Trophoblast cell (in vitro differentiated cells and primary cell): Measurements from ENCODE around the gene APOH. TPM values are rescaled to one million over a fixed set of nuclear protein-coding genes. Genes with fewer than 3 reads are reported as not detected.

Experiments
- DNase-seq, 2 donors: peaks; one replicate each; pipeline ENCODE4 v3.0.0-alpha.2; 2016
- H2AFZ ChIP-seq: 2 replicates; pipeline ENCODE4 v1.6.1; 2013; ENCODE audit warnings: low read length, moderate library complexity, mild to moderate bottlenecking; ENCODE audit not compliant: insufficient read depth, poor library complexity
- H2AK5ac ChIP-seq: 2 replicates; pipeline ENCODE4 v1.6.1; 2013; ENCODE audit warnings: mild to moderate bottlenecking, low read length
- H2BK120ac ChIP-seq: 2 replicates; pipeline ENCODE4 v1.6.1; 2013; ENCODE audit warnings: low read length, mild to moderate bottlenecking, moderate library complexity; ENCODE audit not compliant: insufficient read depth, poor library complexity
- H2BK12ac ChIP-seq: 2 replicates; pipeline ENCODE4 v1.6.1; 2013; ENCODE audit warnings: mild to moderate bottlenecking, low read length, moderate library complexity
- H2BK5ac ChIP-seq: 2 replicates; pipeline ENCODE4 v1.6.1; 2013; ENCODE audit warnings: low read length, low read depth, moderate library complexity, mild to moderate bottlenecking; ENCODE audit not compliant: poor library complexity
- H3K14ac ChIP-seq: 2 replicates; pipeline ENCODE4 v1.6.1; 2013; ENCODE audit warnings: mild to moderate bottlenecking, low read length
- H3K18ac ChIP-seq: 2 replicates; pipeline ENCODE4 v1.6.1; 2013; ENCODE audit warnings: mild to moderate bottlenecking, low read length
- H3K23ac ChIP-seq: 2 replicates; pipeline ENCODE4 v1.6.1; 2013; ENCODE audit warnings: low read length
- H3K27ac ChIP-seq: 2 replicates; pipeline ENCODE4 v1.5.1; 2013; ENCODE audit warnings: low read depth, mild to moderate bottlenecking, inconsistent platforms, low read length, moderate library complexity
- H3K27me3 ChIP-seq: 2 replicates; pipeline ENCODE4 v1.6.1; 2013; ENCODE audit warnings: inconsistent platforms, mild to moderate bottlenecking, low read length, moderate library complexity; ENCODE audit not compliant: insufficient read depth
- H3K36me3 ChIP-seq, 2 experiments: 1 replicate in 1 of 2; 2 replicates in 1 of 2; pipeline ENCODE4 v1.6.1; 2013; ENCODE audit warnings: low read length in 2 of 2, mild to moderate bottlenecking in 2 of 2, moderate library complexity in 1 of 2; ENCODE audit not compliant: insufficient read depth in 2 of 2, control insufficient read depth in 1 of 2
- H3K4ac ChIP-seq: 2 replicates; pipeline ENCODE4 v1.6.1; 2013; ENCODE audit warnings: low read depth, mild to moderate bottlenecking, low read length, moderate library complexity
- H3K4me1 ChIP-seq, 2 experiments: 1 replicate in 1 of 2; 2 replicates in 1 of 2; pipeline ENCODE4 v1.6.1; 2013; ENCODE audit warnings: low read length in 2 of 2, mild to moderate bottlenecking in 2 of 2, moderate library complexity in 1 of 2; ENCODE audit not compliant: insufficient read depth in 2 of 2, control insufficient read depth in 1 of 2
- H3K4me2 ChIP-seq: 2 replicates; pipeline ENCODE4 v1.6.1; 2013; ENCODE audit warnings: inconsistent platforms, mild to moderate bottlenecking, low read length, moderate library complexity
- H3K4me3 ChIP-seq: 2 replicates; pipeline ENCODE4 v1.5.1; 2013; ENCODE audit warnings: mild to moderate bottlenecking, low read depth, low read length, inconsistent platforms
- H3K79me1 ChIP-seq: one replicate; pipeline ENCODE4 v1.6.1; 2013; ENCODE audit warnings: low read length
- H3K79me2 ChIP-seq: 2 replicates; pipeline ENCODE4 v1.6.1; 2013; ENCODE audit warnings: low read length, mild to moderate bottlenecking; ENCODE audit not compliant: control insufficient read depth, insufficient read depth, poor library complexity
- H3K9ac ChIP-seq: 2 replicates; pipeline ENCODE4 v1.6.1; 2013; ENCODE audit warnings: mild to moderate bottlenecking, low read length
- H3K9me3 ChIP-seq: 2 replicates; pipeline ENCODE4 v1.6.1; 2013; ENCODE audit warnings: low read depth, mild to moderate bottlenecking, control low read depth, inconsistent platforms, low read length; ENCODE audit not compliant: insufficient read depth
- H4K12ac ChIP-seq: 2 replicates; pipeline ENCODE4 v1.6.1; 2013; ENCODE audit warnings: low read depth, mild to moderate bottlenecking, low read length, moderate library complexity
- H4K8ac ChIP-seq: 2 replicates; pipeline ENCODE4 v1.6.1; 2013; ENCODE audit warnings: low read depth, mild to moderate bottlenecking, low read length, moderate library complexity
- H4K91ac ChIP-seq: one replicate; pipeline ENCODE4 v1.6.1; 2013; ENCODE audit warnings: low read depth, mild to moderate bottlenecking, low read length, moderate library complexity
- WGBS: extraction: QIAGEN DNeasy Blood & Tissue Kit; methylation state at CpG from one replicate; pipeline ENCODE4 v1.1.7; 2013; ENCODE audit warnings: missing lambda C conversion rate; ENCODE audit not compliant: insufficient read length, insufficient coverage; ENCODE audit errors: extremely low coverage; 5-methylcytosine and 5-hydroxymethylcytosine counted together
- polyA plus RNA-seq: library from polyadenylated mRNA; stranded (reverse); fragments of 200-250 nt; gene quantifications from 2 replicates; pipeline ENCODE4 v1.2.3, GENCODE V29; 2013

APOH gene
- not detected in 2 replicates for polyA plus RNA-seq

GRCh38 chr17:66228887-66229782, at the start of gene APOH:
APOH (minus strand) TSS chr17:66229415; CDS start chr17:66229379, 36 bp downstream.
- H3K79me1 ChIP-seq: no peaks in the 10 kb centered on the region
- no peak within 1 kb of the TSS for H4K12ac ChIP-seq
- no peak within 1 kb of the TSS for H3K4ac ChIP-seq
- no peak within 1 kb of the TSS for H2BK120ac ChIP-seq
- no peaks in the 10 kb centered on the region for H3K4me1 ChIP-seq
- no peaks in the 10 kb centered on the region for H3K79me2 ChIP-seq
- no peak within 1 kb of the TSS for H3K14ac ChIP-seq
- H3K36me3 ChIP-seq: no peaks in the 10 kb centered on the region
- no peak for DNase-seq
- no peak within 1 kb of the TSS for H3K27ac ChIP-seq
- no peak within 1 kb of the TSS for H2BK5ac ChIP-seq
- H3K9ac ChIP-seq: no peak within 1 kb of the TSS
- no peaks in the 10 kb centered on the region for H3K27me3 ChIP-seq
- no CpG with 5 or more reads among the region's 20 CpGs for whole genome bisulfite sequencing
- no peak within 1 kb of the TSS for H3K23ac ChIP-seq
- no peak within 1 kb of the TSS for H2BK12ac ChIP-seq
- no peak within 1 kb of the TSS for H3K18ac ChIP-seq
- H3K4me2 ChIP-seq: no peak within 1 kb of the TSS
- H4K91ac ChIP-seq: no peak within 1 kb of the TSS
- H2AFZ ChIP-seq: no peak within 1 kb of the TSS
- no peak within 1 kb of the TSS for H2AK5ac ChIP-seq
- H3K9me3 ChIP-seq: no peaks in the 10 kb centered on the region
- H4K8ac ChIP-seq: no peak within 1 kb of the TSS
- no peak within 1 kb of the TSS for H3K4me3 ChIP-seq

- Histone ChIP-seq H3K27ac (no peak overlapping the region), H2AK5ac (no peak overlapping the region), H2BK5ac (no peak overlapping the region), H2BK120ac (no peak overlapping the region), H3K18ac (no peak overlapping the region), H3K79me2 (no peaks in the 10 kb centered on the region), H3K4me3 (no peak overlapping the region), H3K79me1 (no peaks in the 10 kb centered on the region), H3K9ac (no peak overlapping the region), H2BK12ac (no peak overlapping the region), H3K4ac (no peak overlapping the region), H3K27me3 (no peaks in the 10 kb centered on the region), H4K8ac (no peak overlapping the region), H3K23ac (no peak overlapping the region), H3K4me1 (no peaks in the 10 kb centered on the region), H2AFZ (no peak overlapping the region), H3K36me3 (no peaks in the 10 kb centered on the region), H3K4me2 (no peak overlapping the region), H4K91ac (no peak overlapping the region), H3K14ac (no peak overlapping the region), H4K12ac (no peak overlapping the region), H3K9me3 (no peaks in the 10 kb centered on the region)
- no peak for DNase-seq
- WGBS: no CpG with 5 or more reads among the region's 2 CpGs
Measured at GRCh38 chr17:66277191-66277590, 48.0 kb upstream of the APOH start.

- H3K36me3 ChIP-seq: no peaks in the 10 kb centered on the region
- no peak overlapping the region for H3K4me3 ChIP-seq
- H3K9ac ChIP-seq: no peak overlapping the region
- H2BK120ac ChIP-seq: no peak overlapping the region
- H3K79me1 ChIP-seq: no peaks in the 10 kb centered on the region
- no peak overlapping the region for H2AK5ac ChIP-seq
- H3K18ac ChIP-seq: no peak overlapping the region
- no peaks in the 10 kb centered on the region for H3K27me3 ChIP-seq
- no peaks in the 10 kb centered on the region for H3K9me3 ChIP-seq
- no peak overlapping the region for H4K8ac ChIP-seq
- H2AFZ ChIP-seq: no peak overlapping the region
- DNase-seq: peak; percentile 10 to 69
- no peak overlapping the region for H2BK5ac ChIP-seq
- no peak overlapping the region for H3K4ac ChIP-seq
- H3K4me1 ChIP-seq: no peaks in the 10 kb centered on the region
- no CpG with 5 or more reads among the region's 3 CpGs for WGBS
- H3K4me2 ChIP-seq: no peak overlapping the region
- H3K79me2 ChIP-seq: no peaks in the 10 kb centered on the region
- H2BK12ac ChIP-seq: no peak overlapping the region
- H4K91ac ChIP-seq: no peak overlapping the region
- H3K14ac ChIP-seq: no peak overlapping the region
- no peak overlapping the region for H4K12ac ChIP-seq
- H3K23ac ChIP-seq: no peak overlapping the region
- H3K27ac ChIP-seq: no peak overlapping the region
Measured at GRCh38 chr17:66276328-66276937, 47.2 kb upstream of the APOH start.

- H4K12ac ChIP-seq: no peak overlapping the region
- no peak overlapping the region for H4K8ac ChIP-seq
- no peak overlapping the region for H3K18ac ChIP-seq
- no peak overlapping the region for H2AK5ac ChIP-seq
- H3K4me1 ChIP-seq: no peaks in the 10 kb centered on the region
- H3K23ac ChIP-seq: no peak overlapping the region
- no peak overlapping the region for H3K9ac ChIP-seq
- no peak overlapping the region for H3K14ac ChIP-seq
- no peak overlapping the region for H3K4ac ChIP-seq
- H2BK5ac ChIP-seq: no peak overlapping the region
- no peaks in the 10 kb centered on the region for H3K79me1 ChIP-seq
- no peak overlapping the region for H2BK120ac ChIP-seq
- H2BK12ac ChIP-seq: no peak overlapping the region
- H3K27ac ChIP-seq: no peak overlapping the region
- DNase-seq: peak; percentile 12 to 17
- H3K27me3 ChIP-seq: no peaks in the 10 kb centered on the region
- no peaks in the 10 kb centered on the region for H3K79me2 ChIP-seq
- no peak overlapping the region for H3K4me2 ChIP-seq
- no peaks in the 10 kb centered on the region for H3K36me3 ChIP-seq
- H4K91ac ChIP-seq: no peak overlapping the region
- H2AFZ ChIP-seq: no peak overlapping the region
- WGBS: no CpG with 5 or more reads among the region's 6 CpGs
- H3K4me3 ChIP-seq: no peak overlapping the region
- no peaks in the 10 kb centered on the region for H3K9me3 ChIP-seq
Measured at GRCh38 chr17:66275651-66276050, 46.4 kb upstream of the APOH start.
